Kidney glomerular epithelial cell (primary cell): ENCODE measurements around the gene RNF207.

Experiments used
- DNase-seq: peaks from one replicate; lab custom pipeline; 2025; lab: John Stamatoyannopoulos, UW

The RNF207 gene

DNA sequence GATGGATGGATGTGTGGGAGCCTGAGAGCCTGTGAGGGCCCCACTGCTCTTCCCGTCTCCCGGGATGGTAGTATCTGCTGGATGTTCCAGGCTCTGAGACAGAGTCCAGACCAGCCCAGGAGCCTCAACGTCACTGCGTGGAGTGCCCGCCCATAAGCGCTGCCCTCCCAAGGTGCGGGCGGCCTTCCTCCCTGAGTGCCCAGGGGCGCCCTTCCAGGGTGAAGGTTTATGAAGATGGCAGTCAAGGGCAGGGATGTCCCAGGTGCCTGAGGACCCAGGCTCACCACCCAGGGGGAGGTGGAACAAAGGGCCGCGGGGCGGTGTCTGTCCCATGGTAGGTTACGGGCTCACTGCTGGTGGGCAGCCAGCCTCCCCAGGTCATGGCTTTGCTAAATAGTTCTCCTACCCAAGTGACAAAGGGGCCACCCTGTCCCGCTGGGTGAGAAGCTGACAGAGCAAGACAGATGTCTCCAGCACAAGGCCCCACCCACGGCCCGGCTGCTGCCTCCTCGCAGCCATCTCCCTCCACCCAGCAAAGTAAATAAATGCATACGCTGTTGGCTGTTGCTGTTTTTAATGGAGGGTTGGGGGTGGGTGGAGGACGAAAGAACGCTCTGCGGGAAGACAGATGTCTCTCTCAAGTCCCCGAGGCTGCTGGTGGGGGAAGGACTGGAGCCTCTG is 63.9 kb downstream of the RNF207 start:
- DNase-seq = no peak

DNA sequence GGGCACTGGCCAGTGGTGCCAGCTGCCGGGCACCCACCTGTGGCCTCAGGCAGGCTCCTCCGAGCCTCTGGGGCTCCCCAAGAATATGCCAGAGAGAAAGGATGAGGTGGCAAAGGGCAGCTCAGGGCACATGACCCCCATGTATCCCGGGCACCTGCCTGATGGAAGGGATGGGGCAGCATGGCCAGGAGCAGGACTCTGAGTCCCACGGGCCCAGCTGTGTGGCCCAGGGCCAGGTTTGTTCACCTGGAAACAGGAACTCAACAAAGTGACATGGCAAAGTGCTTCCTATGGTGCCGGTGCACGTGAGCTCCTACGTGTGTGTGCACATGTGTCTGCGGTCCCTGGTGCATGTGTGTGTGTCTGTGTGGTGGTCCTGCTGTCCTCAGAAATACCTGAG is 64.5 kb downstream of the RNF207 start:
- no peak for DNase-seq
